Thymus (tissue), 11 donors: ENCODE measurements around the gene PALD1. TPM values are rescaled to one million over a fixed set of nuclear protein-coding genes. Genes with fewer than 3 reads are reported as not detected.

ENCODE experiments used
- DNase-seq, 9 donors: peaks; one replicate each; pipeline ENCODE4 v3.0.0-alpha.2; 2013; ENCODE audit warnings: low spot score in 9 of 9, low read depth in 6 of 9, missing footprints in 1 of 9
- H3K27ac ChIP-seq, 2 donors: one replicate each; pipeline ENCODE4 v1.5.1; 2013; ENCODE audit warnings: control low read depth in 1 of 2, low read depth in 1 of 2, low read length in 1 of 2, mild to moderate bottlenecking in 1 of 2, moderate library complexity in 1 of 2
- H3K27me3 ChIP-seq, 2 donors: one replicate each; pipeline ENCODE4 v1.5.1; 2013; ENCODE audit warnings: low read length in 1 of 2; ENCODE audit not compliant: control insufficient read depth in 2 of 2, insufficient read depth in 1 of 2
- H3K36me3 ChIP-seq, 2 donors: one replicate each; pipeline ENCODE4 v1.5.1; 2013; ENCODE audit warnings: low read length in 1 of 2, mild to moderate bottlenecking in 1 of 2, moderate library complexity in 1 of 2; ENCODE audit not compliant: control insufficient read depth in 2 of 2, insufficient read depth in 2 of 2
- H3K4me1 ChIP-seq, 2 donors: one replicate each; pipeline ENCODE4 v1.5.1; 2013; ENCODE audit warnings: low read length in 2 of 2; ENCODE audit not compliant: control insufficient read depth in 2 of 2, insufficient read depth in 2 of 2
- H3K4me3 ChIP-seq, 2 donors: one replicate each; pipeline ENCODE4 v1.5.1; 2013; ENCODE audit warnings: low read length in 2 of 2, control low read depth in 1 of 2, mild to moderate bottlenecking in 1 of 2
- H3K9me3 ChIP-seq, 2 donors: one replicate each; pipeline ENCODE4 v1.5.1; 2013; ENCODE audit warnings: low read length in 1 of 2, mild to moderate bottlenecking in 1 of 2; ENCODE audit not compliant: control insufficient read depth in 2 of 2, insufficient read depth in 1 of 2
- WGBS: extraction: QIAGEN DNeasy Blood & Tissue Kit; methylation state at CpG from one replicate; pipeline ENCODE4 v1.1.7; 2013; 5-methylcytosine and 5-hydroxymethylcytosine counted together
- polyA plus RNA-seq: library from polyadenylated mRNA; stranded (reverse); fragments of 200-250 nt; gene quantifications from one replicate; pipeline ENCODE4 v1.2.3, GENCODE V29; 2013
- total RNA-seq: library from RNA; stranded (reverse); fragments of 120-200 nt; gene quantifications from one replicate; pipeline ENCODE4 v1.2.4, GENCODE V29; 2013
- donor health status: healthy.

PALD1 gene
- total and polyA plus RNA-seq, 2 donors: 7.3 to 10.3 TPM

GRCh38 chr10:70551466-70551865 is 72.9 kb downstream of the PALD1 start:
- DNase-seq: no peak
- no peak overlapping the region for H3K4me3 ChIP-seq
- peaks cover 0 to 6% of the 10 kb centered on the region in 2 donors for H3K36me3 ChIP-seq
- H3K27ac ChIP-seq: no peak overlapping the region
- no peaks in the 10 kb centered on the region for H3K27me3 ChIP-seq
- H3K9me3 ChIP-seq: peaks cover 0 to 3% of the 10 kb centered on the region in 2 donors
- 93% methylated on average over 2 of the region's 2 CpGs for WGBS
- peaks cover 0 to 11% of the 10 kb centered on the region in 2 donors for H3K4me1 ChIP-seq

DNA sequence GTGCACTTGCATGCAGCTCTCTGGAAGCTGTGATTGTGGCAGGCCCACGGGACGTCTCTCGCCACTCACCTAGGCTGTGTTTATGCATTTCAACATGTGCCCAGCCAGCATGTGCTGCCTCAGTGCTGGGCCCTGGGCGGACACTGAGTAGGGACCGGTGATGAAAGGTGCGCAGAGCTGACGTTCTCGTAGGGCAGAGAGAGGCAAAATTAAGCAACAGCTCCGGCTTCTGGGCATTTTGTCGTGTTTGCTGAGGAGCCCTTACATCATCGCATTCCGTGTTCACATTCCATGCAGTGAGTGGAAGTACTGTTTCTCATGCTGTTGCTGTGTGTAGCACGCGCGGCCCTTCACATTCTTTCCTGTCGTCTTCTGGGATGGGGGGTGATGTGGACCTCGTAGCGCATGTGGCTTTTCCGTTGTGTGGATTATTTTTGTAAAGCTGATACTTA is 73.4 kb downstream of the PALD1 start:
- Histone ChIP-seq H3K4me1 (peaks cover 0 to 11% of the 10 kb centered on the region in 2 donors), H3K9me3 (peaks cover 0 to 3% of the 10 kb centered on the region in 2 donors), H3K27me3 (no peaks in the 10 kb centered on the region), H3K4me3 (no peak overlapping the region), H3K36me3 (peaks cover 0 to 6% of the 10 kb centered on the region in 2 donors), H3K27ac (no peak overlapping the region)
- no peak for DNase-seq
- 97% methylated on average over 19 of the region's 19 CpGs for WGBS

GRCh38 chr10:70552586-70552985 is 74.0 kb downstream of the PALD1 start:
- no peak overlapping the region for H3K27ac ChIP-seq

GRCh38 chr10:70555371-70555770 is 76.8 kb downstream of the PALD1 start:
- H3K27ac ChIP-seq: no peak overlapping the region
- H3K36me3 ChIP-seq: peaks cover 0 to 3% of the 10 kb centered on the region in 2 donors
- 87% methylated on average over 11 of the region's 11 CpGs for WGBS
- no peak for DNase-seq
- no peak overlapping the region for H3K4me3 ChIP-seq
- H3K4me1 ChIP-seq: peaks cover 0 to 28% of the 10 kb centered on the region in 2 donors
- no peaks in the 10 kb centered on the region for H3K27me3 ChIP-seq
- peaks cover 0 to 3% of the 10 kb centered on the region in 2 donors for H3K9me3 ChIP-seq

More at GRCh38 chr10:70552586-70552985, 74.0 kb downstream of the PALD1 start:
- WGBS: 97% methylated on average over 6 of the region's 6 CpGs
- Histone ChIP-seq H3K27me3 (no peaks in the 10 kb centered on the region), H3K9me3 (peaks cover 0 to 3% of the 10 kb centered on the region in 2 donors), H3K36me3 (peaks cover 0 to 3% of the 10 kb centered on the region in 2 donors), H3K4me1 (peaks cover 0 to 11% of the 10 kb centered on the region in 2 donors), H3K4me3 (no peak overlapping the region)
- no peak for DNase-seq

DNA sequence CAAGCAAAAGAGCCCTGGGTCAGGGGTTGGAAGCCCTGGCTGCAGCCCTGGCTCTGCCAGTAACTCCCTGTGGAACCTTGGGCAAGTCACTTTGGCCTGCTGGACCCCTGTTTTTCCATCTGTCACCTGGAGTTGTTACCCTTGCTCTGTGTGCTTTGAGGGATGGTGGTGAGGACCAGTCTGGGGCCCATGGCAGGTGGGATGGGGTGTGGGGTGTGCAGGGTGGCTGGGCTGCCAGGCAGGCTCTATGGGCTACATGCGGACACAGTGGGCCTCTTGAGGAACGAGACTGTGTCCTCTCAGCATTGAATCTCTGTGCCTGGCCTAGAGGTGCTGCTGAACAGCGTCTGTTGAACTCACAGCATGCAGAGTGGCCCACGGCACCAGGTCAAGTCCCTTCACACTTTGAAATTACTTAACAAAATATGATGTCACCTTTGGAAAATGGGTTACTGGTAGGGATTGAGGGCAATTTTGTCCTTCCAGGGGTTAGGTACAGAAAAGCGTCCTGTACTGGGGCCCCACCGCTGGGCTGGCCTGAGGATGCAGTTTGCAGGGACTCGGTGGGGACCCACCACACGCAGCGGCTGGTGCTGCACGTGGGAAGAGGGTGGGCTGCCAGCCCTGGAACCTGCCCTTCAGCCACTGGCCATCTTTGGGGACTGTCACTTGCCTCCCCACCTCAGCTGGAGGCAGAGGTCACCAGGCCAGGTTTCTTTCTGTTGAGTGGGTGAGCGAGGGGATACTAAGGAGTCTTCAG is 78.7 kb downstream of the PALD1 start:
- no peak overlapping the region for H3K4me3 ChIP-seq
- H3K9me3 ChIP-seq: no peaks in the 10 kb centered on the region
- H3K27me3 ChIP-seq: no peaks in the 10 kb centered on the region
- peaks cover 9 to 37% of the 10 kb centered on the region in 2 donors for H3K4me1 ChIP-seq
- no peak for DNase-seq
- no peaks in the 10 kb centered on the region for H3K36me3 ChIP-seq
- 98% methylated on average over 11 of the region's 11 CpGs for WGBS
- H3K27ac ChIP-seq: no peak overlapping the region

DNA sequence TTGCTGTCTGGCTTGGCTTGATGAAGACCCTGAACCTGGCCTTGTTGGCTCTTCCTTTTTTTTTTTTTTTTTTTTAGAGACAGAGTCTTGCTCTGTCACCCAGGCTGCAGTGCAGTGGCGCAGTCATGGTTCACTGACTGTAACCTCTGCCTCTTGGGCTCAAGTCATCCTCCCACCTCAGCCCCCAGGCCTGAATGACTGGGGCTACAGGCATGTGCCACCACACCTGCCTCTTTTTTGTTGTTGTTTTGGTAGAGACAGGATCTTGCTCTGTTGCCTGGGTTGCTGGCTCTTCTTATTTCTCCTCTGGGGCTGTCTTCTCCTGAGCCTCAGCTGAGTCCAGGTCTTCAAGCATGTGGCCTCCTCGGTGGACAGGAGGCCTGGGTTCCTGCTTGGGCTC is 79.3 kb downstream of the PALD1 start:
- H3K4me3 ChIP-seq: no peak overlapping the region
- H3K36me3 ChIP-seq: no peaks in the 10 kb centered on the region
- peaks cover 9 to 40% of the 10 kb centered on the region in 2 donors for H3K4me1 ChIP-seq
- no peaks in the 10 kb centered on the region for H3K9me3 ChIP-seq
- no peaks in the 10 kb centered on the region for H3K27me3 ChIP-seq
- DNase-seq: no peak
- H3K27ac ChIP-seq: no peak overlapping the region
- 65% methylated on average over 2 of the region's 2 CpGs for WGBS

- WGBS: 98% methylated on average over 11 of the region's 11 CpGs
- DNase-seq: no peak
- H3K4me3 ChIP-seq: no peak overlapping the region
Observed at GRCh38 chr10:70558295-70558694, 79.7 kb downstream of the PALD1 start.

GRCh38 chr10:70558871-70559810 is 80.6 kb downstream of the PALD1 start:
- H3K27me3 ChIP-seq: no peaks in the 10 kb centered on the region
- WGBS: 35% methylated on average over 20 of the region's 20 CpGs
- H3K4me1 ChIP-seq: peaks cover 9 to 48% of the 10 kb centered on the region in 2 donors
- H3K36me3 ChIP-seq: no peaks in the 10 kb centered on the region
- no peaks in the 10 kb centered on the region for H3K9me3 ChIP-seq
- peak overlapping the region in 1 of 2 donors; percentile 13 for H3K4me3 ChIP-seq
- peak in 4 of 9 donors; percentile 39 to 75 (median 62) for DNase-seq
- H3K27ac ChIP-seq: no peak overlapping the region

More at GRCh38 chr10:70558295-70558694, 79.7 kb downstream of the PALD1 start:
- H3K27ac ChIP-seq: no peak overlapping the region
- peaks cover 9 to 44% of the 10 kb centered on the region in 2 donors for H3K4me1 ChIP-seq
- H3K9me3 ChIP-seq: no peaks in the 10 kb centered on the region
- no peaks in the 10 kb centered on the region for H3K36me3 ChIP-seq
- no peaks in the 10 kb centered on the region for H3K27me3 ChIP-seq
